IMR-90 (cell line): Measurements from ENCODE around the gene PDIA2. TPM values are rescaled to one million over a fixed set of nuclear protein-coding genes. Genes with fewer than 3 reads are reported as not detected.

ENCODE experiments used
- ATAC-seq: fragments of 200-7000 bp; cut with Tn5 transposase; 2 replicates; pipeline ENCODE4 v1.9.1; 2020; ENCODE audit warnings: low read depth, mild to moderate bottlenecking, moderate library complexity
- BruUV-seq: library from RNA; stranded (reverse); fragments of 400-500 nt; replicated peaks from 2 replicates; lab custom pipeline; 2021; lab: Mats Ljungman, UMichigan
- CTCF ChIA-PET: fragments of 300-600 bp; formaldehyde crosslinking; extraction: SDS; loops from one replicate; lab custom pipeline; 2021; ENCODE audit warnings: antibody characterized with exemption; lab: Yijun Ruan, JAX
- POLR2A ChIA-PET: fragments of 300-600 bp; sonication (Branson Sonifier 250); formaldehyde crosslinking; loops from one replicate; lab custom pipeline; 2022; ENCODE audit warnings: antibody characterized with exemption; ENCODE audit not compliant: unreplicated experiment; lab: Charles Lee
- DNase-seq: peaks from one replicate; pipeline ENCODE4 v3.0.0; 2013
- H2AFZ ChIP-seq: replicated peaks from 2 replicates; pipeline ENCODE3; 2013; ENCODE audit warnings: low read length, mild to moderate bottlenecking; ENCODE audit not compliant: poor library complexity
- H2AK5ac ChIP-seq: 2 replicates; pipeline ENCODE4 v1.6.1; 2013; ENCODE audit warnings: low read depth, low read length, inconsistent platforms
- H2AK9ac ChIP-seq: replicated peaks from 2 replicates; pipeline ENCODE3; 2013; ENCODE audit warnings: mild to moderate bottlenecking, low read depth, low read length, moderate library complexity; ENCODE audit not compliant: poor library complexity
- H2BK120ac ChIP-seq: 2 replicates; pipeline ENCODE4 v1.6.1; 2013; ENCODE audit warnings: low read depth, low read length, inconsistent platforms
- H2BK15ac ChIP-seq: 3 replicates; pipeline ENCODE4 v1.6.1; 2013; ENCODE audit warnings: low read depth, low read length, inconsistent platforms
- H2BK20ac ChIP-seq: 2 replicates; pipeline ENCODE4 v1.6.1; 2013; ENCODE audit warnings: low read depth, mild to moderate bottlenecking, inconsistent platforms, low read length, moderate library complexity
- H2BK5ac ChIP-seq: 2 replicates; pipeline ENCODE4 v1.6.1; 2013; ENCODE audit warnings: mild to moderate bottlenecking, low read depth, low read length, inconsistent platforms; ENCODE audit not compliant: poor library complexity, severe bottlenecking
- H3K14ac ChIP-seq: replicated peaks from 2 replicates; pipeline ENCODE4 v1.6.1; 2013; ENCODE audit warnings: low read depth, low read length, inconsistent platforms
- H3K18ac ChIP-seq: 2 replicates; pipeline ENCODE4 v1.6.1; 2013; ENCODE audit warnings: low read depth, low read length, control low read depth
- H3K23ac ChIP-seq: 2 replicates; pipeline ENCODE4 v1.6.1; 2013; ENCODE audit warnings: low read depth, low read length, inconsistent platforms
- H3K27ac ChIP-seq: 2 replicates; pipeline ENCODE4 v1.5.1; 2013; ENCODE audit warnings: mild to moderate bottlenecking, control low read depth, low read length; ENCODE audit not compliant: insufficient read depth
- H3K27me3 ChIP-seq: 2 replicates; pipeline ENCODE4 v1.6.1; 2013; ENCODE audit warnings: low read length; ENCODE audit not compliant: control insufficient read depth, insufficient read depth
- H3K36me3 ChIP-seq: 2 replicates; pipeline ENCODE4 v1.6.1; 2013; ENCODE audit warnings: low read length, mixed read lengths; ENCODE audit not compliant: control insufficient read depth, insufficient read depth
- H3K4ac ChIP-seq: 2 replicates; pipeline ENCODE4 v1.6.1; 2013; ENCODE audit warnings: low read depth, low read length, inconsistent platforms
- H3K4me1 ChIP-seq: 2 replicates; pipeline ENCODE4 v1.6.1; 2013; ENCODE audit warnings: low read length, mixed read lengths; ENCODE audit not compliant: control insufficient read depth, insufficient read depth
- H3K4me2 ChIP-seq: 2 replicates; pipeline ENCODE4 v1.6.1; 2013; ENCODE audit warnings: low read depth, mild to moderate bottlenecking, control low read depth, low read length, moderate library complexity
- H3K4me3 ChIP-seq: 2 replicates; pipeline ENCODE4 v1.5.1; 2013; ENCODE audit warnings: low read depth, mild to moderate bottlenecking, control low read depth, low read length, moderate library complexity; ENCODE audit not compliant: insufficient read depth
- H3K56ac ChIP-seq: 2 replicates; pipeline ENCODE4 v1.6.1; 2013; ENCODE audit warnings: low read length, inconsistent platforms; ENCODE audit not compliant: insufficient read depth; ENCODE audit errors: extremely low read depth
- H3K79me1 ChIP-seq, 2 experiments: 2 replicates each; pipeline ENCODE4 v1.6.1; 2013; ENCODE audit warnings: low read length in 2 of 2, inconsistent platforms in 1 of 2, low read depth in 1 of 2
- H3K9ac ChIP-seq: 2 replicates; pipeline ENCODE4 v1.6.1; 2013; ENCODE audit warnings: low read depth, low read length, control low read depth
- H3K9me1 ChIP-seq: 2 replicates; pipeline ENCODE4 v1.6.1; 2013; ENCODE audit warnings: low read length, inconsistent platforms; ENCODE audit not compliant: insufficient read depth
- H3K9me3 ChIP-seq: 2 replicates; pipeline ENCODE4 v1.6.1; 2013; ENCODE audit warnings: low read length; ENCODE audit not compliant: control insufficient read depth, insufficient read depth
- H4K20me1 ChIP-seq: 2 replicates; pipeline ENCODE4 v1.6.1; 2013; ENCODE audit warnings: low read length, inconsistent platforms; ENCODE audit not compliant: insufficient read depth
- H4K5ac ChIP-seq: 2 replicates; pipeline ENCODE4 v1.6.1; 2013; ENCODE audit warnings: mild to moderate bottlenecking, low read depth, low read length, control low read depth
- H4K8ac ChIP-seq, 2 experiments: 2 replicates each; pipeline ENCODE4 v1.6.1; 2013; ENCODE audit warnings: low read depth in 2 of 2, low read length in 2 of 2, control low read depth in 1 of 2, inconsistent platforms in 1 of 2
- H4K91ac ChIP-seq: 2 replicates; pipeline ENCODE4 v1.6.1; 2013; ENCODE audit warnings: low read depth, low read length, inconsistent platforms; ENCODE audit not compliant: insufficient read depth
- BHLHE40 ChIP-seq: fragments of 150-350 bp; IDR thresholded peaks from 2 replicates; pipeline ENCODE4 v1.6.1; 2016; ENCODE audit warnings: mild to moderate bottlenecking, low read depth, low read length
- CEBPB ChIP-seq: IDR thresholded peaks from 2 replicates; pipeline ENCODE4 v1.6.1; 2012; ENCODE audit warnings: low read depth, low read length, improper control_type of control experiment
- CHD1 ChIP-seq: IDR thresholded peaks from 2 replicates; pipeline ENCODE4 v1.6.1; 2012; ENCODE audit warnings: low read depth, low read length, improper control_type of control experiment
- CTCF ChIP-seq: conservative IDR thresholded peaks from 2 replicates; pipeline ENCODE4 v1.5.1; 2012; ENCODE audit warnings: mild to moderate bottlenecking, low read depth, low read length, improper control_type of control experiment
- ELK1 ChIP-seq: fragments of 150-350 bp; IDR thresholded peaks from 2 replicates; pipeline ENCODE4 v1.6.1; 2016; ENCODE audit warnings: low read depth, mild to moderate bottlenecking, low read length, moderate library complexity, borderline replicate concordance
- FOS ChIP-seq: fragments of 150-350 bp; IDR thresholded peaks from 2 replicates; pipeline ENCODE4 v1.6.1; 2016; ENCODE audit warnings: low read depth, low read length
- MAFK ChIP-seq: IDR thresholded peaks from 2 replicates; pipeline ENCODE4 v1.6.1; 2012; ENCODE audit warnings: low read depth, low read length, improper control_type of control experiment
- MAZ ChIP-seq: IDR thresholded peaks from 2 replicates; pipeline ENCODE4 v1.6.1; 2012; ENCODE audit warnings: low read depth, mild to moderate bottlenecking, low read length, improper control_type of control experiment, moderate library complexity, borderline replicate concordance
- MXI1 ChIP-seq: IDR thresholded peaks from 2 replicates; pipeline ENCODE4 v1.6.1; 2012; ENCODE audit warnings: low read depth, mild to moderate bottlenecking, low read length, moderate library complexity, borderline replicate concordance
- NFE2L2 ChIP-seq: fragments of 150-350 bp; IDR thresholded peaks from 2 replicates; pipeline ENCODE4 v1.6.1; 2016; ENCODE audit warnings: low read depth, mild to moderate bottlenecking, low read length
- POLR2A ChIP-seq: IDR thresholded peaks from 2 replicates; pipeline ENCODE4 v1.6.1; 2012; ENCODE audit warnings: mild to moderate bottlenecking, low read depth, low read length
- RAD21 ChIP-seq: IDR thresholded peaks from 2 replicates; pipeline ENCODE4 v1.6.1; 2012; ENCODE audit warnings: low read length, improper control_type of control experiment
- RCOR1 ChIP-seq: IDR thresholded peaks from 2 replicates; pipeline ENCODE4 v1.6.1; 2012; ENCODE audit warnings: mild to moderate bottlenecking, low read length, improper control_type of control experiment; ENCODE audit not compliant: insufficient replicate concordance
- RFX5 ChIP-seq: IDR thresholded peaks from 2 replicates; pipeline ENCODE4 v1.8.0; 2012; ENCODE audit warnings: low read depth, mild to moderate bottlenecking, low read length, moderate library complexity
- SMC3 ChIP-seq: fragments of 150-350 bp; IDR thresholded peaks from 2 replicates; pipeline ENCODE4 v1.6.1; 2016; ENCODE audit warnings: low read depth, mild to moderate bottlenecking, antibody characterized with exemption, low read length, moderate library complexity
- USF2 ChIP-seq: fragments of 150-350 bp; IDR thresholded peaks from 2 replicates; pipeline ENCODE4 v1.6.1; 2017; ENCODE audit warnings: mild to moderate bottlenecking, antibody characterized with exemption, low read length, low read depth
- WGBS, 2 experiments: methylation state at CpG; one replicate each; pipeline versions ENCODE4 v1.1.5 to v1.1.7; 2013; ENCODE audit warnings: missing lambda C conversion rate in 2 of 2; ENCODE audit not compliant: insufficient read length in 1 of 2; ENCODE audit errors: extremely low coverage in 2 of 2; 5-methylcytosine and 5-hydroxymethylcytosine counted together
- dilution Hi-C: fragments of 300-500 bp; cut with HindIII; formaldehyde crosslinking; loops from one replicate; pipeline ENCODE4 v1.14.3; 2018; ENCODE audit warnings: low sequenced_read_pairs; ENCODE audit not compliant: unreplicated experiment
- in situ Hi-C: fragments of 300-500 bp; cut with MboI; formaldehyde crosslinking; loops from 3 replicates; pipeline ENCODE4 v1.14.3; 2019; ENCODE audit warnings: low sequenced_read_pairs, inconsistent platforms, mixed read lengths
- intact Hi-C: fragments of 100-400 bp; cut with micrococcal nuclease; formaldehyde crosslinking; loops from 2 replicates; pipeline ENCODE4 v1.10.0; 2022
- polyA plus RNA-seq, 3 experiments: library from polyadenylated mRNA; depleted of rRNA; stranded (reverse); fragments of >200 nt; gene quantifications; 2 replicates each; pipeline ENCODE4 v1.2.3, GENCODE V29; 2012; ENCODE audit warnings: low replicate concordance in 1 of 3
- total RNA-seq: library from RNA; depleted of rRNA; stranded (reverse); fragments of >200 nt; gene quantifications from 2 replicates; pipeline ENCODE4 v1.2.3, GENCODE V29; 2012

The PDIA2 gene
- total and polyA plus RNA-seq, 2 of the 4 experiments (the other 2 are of a cell fraction): 0.17 TPM; not detected in 1

GRCh38 chr16:318628-319027 is 35.7 kb downstream of the PDIA2 start:
- in situ Hi-C loops (no loop called here), intact Hi-C loops (no loop called here), dilution Hi-C loops (no loop called here)
- Histone ChIP-seq H3K4me1 (no peaks in the 10 kb centered on the region), H3K9ac (no peak overlapping the region), H3K27me3 (no peaks in the 10 kb centered on the region), H2AFZ (no peak overlapping the region), H3K27ac (no peak overlapping the region), H2BK5ac (no peak overlapping the region), H2AK9ac (no peak overlapping the region), H4K8ac (no peak overlapping the region), H3K4me2 (no peak overlapping the region), H3K18ac (no peak overlapping the region), H3K4me3 (no peak overlapping the region), H2BK120ac (no peak overlapping the region), H3K56ac (no peak overlapping the region), H3K9me3 (no peaks in the 10 kb centered on the region), H3K23ac (no peak overlapping the region), H4K91ac (no peak overlapping the region), H2BK20ac (no peak overlapping the region), H4K5ac (no peak overlapping the region), H3K9me1 (peaks cover 15% of the 10 kb centered on the region), H3K79me1 (peaks cover 47 to 75% of the 10 kb centered on the region in 2 experiments), H3K4ac (no peak overlapping the region), H3K36me3 (peaks cover 16% of the 10 kb centered on the region), H2BK15ac (no peak overlapping the region), H4K20me1 (peaks cover 68% of the 10 kb centered on the region), H3K14ac (no peak overlapping the region), H2AK5ac (no peak overlapping the region)
- BruUV-seq: no TSS peak
- CTCF ChIA-PET: no interaction called here
- TF ChIP-seq USF2: no peak
- TF ChIP-seq ELK1: no peak
- no peak for TF ChIP-seq MXI1
- no peak for TF ChIP-seq CEBPB
- TF ChIP-seq FOS: no peak
- TF ChIP-seq POLR2A: no peak
- no peak for TF ChIP-seq CHD1
- TF ChIP-seq RCOR1: no peak
- no peak for TF ChIP-seq NFE2L2
- no peak for TF ChIP-seq RAD21
- no peak for TF ChIP-seq MAZ
- TF ChIP-seq SMC3: no peak
- TF ChIP-seq BHLHE40: no peak
- TF ChIP-seq MAFK: no peak
- TF ChIP-seq CTCF: no peak
- TF ChIP-seq RFX5: no peak
- no peak for ATAC-seq
- WGBS, 2 experiments: 79% methylated on average over 10 of the region's 22 CpGs; no CpG with 5 or more reads in 1 of the 2 experiments
- POLR2A ChIA-PET: interaction anchor here (0.6 kb wide), 1 partner anchor 34 kb away, joined by 9 read pairs; the partner anchor contains the start of gene AXIN1
- DNase-seq: no peak
